ENCODE data around the gene DCUN1D2.
"Not testable (repeated sequence)": the region's sequence is repeated elsewhere in the genome, so short reads cannot be mapped to it uniquely, and the experiment has no call there.

Gene DCUN1D2

GRCh38 chr13:113489171-113489548, 1.4 kb downstream of the DCUN1D2 start:
- no peak for DNase-seq

- no peak for DNase-seq
Measured at GRCh38 chr13:113488283-113488682, 2.2 kb downstream of the DCUN1D2 start.

- no peak for DNase-seq
Measured at GRCh38 chr13:113486698-113487097, 3.8 kb downstream of the DCUN1D2 start.

- no peak for DNase-seq
Measured at GRCh38 chr13:113485545-113485944, 5.0 kb downstream of the DCUN1D2 start.

GRCh38 chr13:113483504-113484293, 6.8 kb downstream of the DCUN1D2 start:
- DNase-seq = no peak

GRCh38 chr13:113483081-113483480, 7.4 kb downstream of the DCUN1D2 start:
- no peak for DNase-seq

- no peak for DNase-seq
Measured at GRCh38 chr13:113479179-113479578, 11.3 kb downstream of the DCUN1D2 start.

GRCh38 chr13:113477724-113478123, 12.8 kb downstream of the DCUN1D2 start:
- DNase-seq = no peak

- DNase-seq = no peak
Measured at GRCh38 chr13:113476811-113477210, 13.7 kb downstream of the DCUN1D2 start.

GRCh38 chr13:113475911-113476310, 14.6 kb downstream of the DCUN1D2 start:
- DNase-seq = no peak

GRCh38 chr13:113475280-113475679, 15.2 kb downstream of the DCUN1D2 start:
- no peak for DNase-seq

- no peak for DNase-seq
Measured at GRCh38 chr13:113474179-113474578, 16.3 kb downstream of the DCUN1D2 start.

- no peak for DNase-seq
Measured at GRCh38 chr13:113472355-113473025, 18.0 kb downstream of the DCUN1D2 start.

GRCh38 chr13:113471844-113472243, 18.7 kb downstream of the DCUN1D2 start:
- no peak for DNase-seq

- DNase-seq = not testable (repeated sequence)
Measured at GRCh38 chr13:113470635-113471163, 19.8 kb downstream of the DCUN1D2 start.

- DNase-seq = no peak
Measured at GRCh38 chr13:113470073-113470472, 20.4 kb downstream of the DCUN1D2 start.

GRCh38 chr13:113469582-113469981, 20.9 kb downstream of the DCUN1D2 start:
- no peak for DNase-seq

- DNase-seq = no peak
Measured at GRCh38 chr13:113468472-113469201, 21.9 kb downstream of the DCUN1D2 start.

- no peak for DNase-seq
Measured at GRCh38 chr13:113468029-113468428, 22.5 kb downstream of the DCUN1D2 start.

GRCh38 chr13:113466383-113466782, 24.1 kb downstream of the DCUN1D2 start:
- DNase-seq = no peak

- DNase-seq = no peak
Measured at GRCh38 chr13:113465300-113465699, 25.2 kb downstream of the DCUN1D2 start.

GRCh38 chr13:113464476-113464875, 26.0 kb downstream of the DCUN1D2 start:
- DNase-seq = no peak

- no peak for DNase-seq
Measured at GRCh38 chr13:113461022-113461751, 29.3 kb downstream of the DCUN1D2 start.

All from stimulated activated CD4-positive, alpha-beta T cell treated with anti-CD3 and anti-CD28 coated beads, Interleukin-2, amount 100 ng/mL, for 48 hours (primary cell).